ENCODE results near the gene SDK1.

Gene SDK1

GRCh38 chr7:3639253-3639652 lies 338.2 kb downstream of the SDK1 start:
- H3K4me2 ChIP-seq (ENCODE audit: insufficient read depth, low read length), result no peak overlapping the region

GRCh38 chr7:3641582-3641981 lies 340.5 kb downstream of the SDK1 start:
- Histone ChIP-seq H3K9ac (ENCODE audit: low read depth, low read length) (no peak overlapping the region), H3K4me2 (ENCODE audit: insufficient read depth, low read length) (no peak overlapping the region), H3K36me3 (ENCODE audit: insufficient read depth, low read length) (no peaks in the 10 kb centered on the region), H3K4me1 (ENCODE audit: insufficient read depth, low read length) (no peaks in the 10 kb centered on the region), H2AFZ (ENCODE audit: low read depth, low read length) (no peak overlapping the region), H3K79me2 (ENCODE audit: insufficient read depth, low read length) (no peaks in the 10 kb centered on the region), H3K27me3 (ENCODE audit: insufficient read depth, low read length, poor library complexity) (peaks cover 10% of the 10 kb centered on the region), H3K9me3 (ENCODE audit: insufficient read depth, low read length, severe bottlenecking) (no peaks in the 10 kb centered on the region), H4K20me1 (ENCODE audit: insufficient read depth, low read length) (no peaks in the 10 kb centered on the region), H3K27ac (ENCODE audit: low read length) (no peak overlapping the region), H3K4me3 (ENCODE audit: low read depth in 1 of 2, low read length in 2 of 2) (no peak overlapping the region)
- TF ChIP-seq EZH2 (IDR thresholded peaks at IDR 0.05; ENCODE audit: borderline replicate concordance, low read depth, low read length, severe bottlenecking), result no peak
- TF ChIP-seq, protein P1, sequence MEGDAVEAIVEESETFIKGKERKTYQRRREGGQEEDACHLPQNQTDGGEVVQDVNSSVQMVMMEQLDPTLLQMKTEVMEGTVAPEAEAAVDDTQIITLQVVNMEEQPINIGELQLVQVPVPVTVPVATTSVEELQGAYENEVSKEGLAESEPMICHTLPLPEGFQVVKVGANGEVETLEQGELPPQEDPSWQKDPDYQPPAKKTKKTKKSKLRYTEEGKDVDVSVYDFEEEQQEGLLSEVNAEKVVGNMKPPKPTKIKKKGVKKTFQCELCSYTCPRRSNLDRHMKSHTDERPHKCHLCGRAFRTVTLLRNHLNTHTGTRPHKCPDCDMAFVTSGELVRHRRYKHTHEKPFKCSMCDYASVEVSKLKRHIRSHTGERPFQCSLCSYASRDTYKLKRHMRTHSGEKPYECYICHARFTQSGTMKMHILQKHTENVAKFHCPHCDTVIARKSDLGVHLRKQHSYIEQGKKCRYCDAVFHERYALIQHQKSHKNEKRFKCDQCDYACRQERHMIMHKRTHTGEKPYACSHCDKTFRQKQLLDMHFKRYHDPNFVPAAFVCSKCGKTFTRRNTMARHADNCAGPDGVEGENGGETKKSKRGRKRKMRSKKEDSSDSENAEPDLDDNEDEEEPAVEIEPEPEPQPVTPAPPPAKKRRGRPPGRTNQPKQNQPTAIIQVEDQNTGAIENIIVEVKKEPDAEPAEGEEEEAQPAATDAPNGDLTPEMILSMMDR (IDR thresholded peaks at IDR 0.05; ENCODE audit: borderline replicate concordance, extremely low read depth, low read length, poor library complexity, severe bottlenecking), result no peak
- no peak for ATAC-seq (ENCODE audit: insufficient read depth, low read depth)
- DNase-seq, result no peak

More at GRCh38 chr7:3639253-3639652, 338.2 kb downstream of the SDK1 start:
- no peak overlapping the region for H3K27ac ChIP-seq (ENCODE audit: low read length)
- no peaks in the 10 kb centered on the region for H4K20me1 ChIP-seq (ENCODE audit: insufficient read depth, low read length)
- no peaks in the 10 kb centered on the region for H3K36me3 ChIP-seq (ENCODE audit: insufficient read depth, low read length)
- no peak overlapping the region for H2AFZ ChIP-seq (ENCODE audit: low read depth, low read length)
- H3K4me3 ChIP-seq (ENCODE audit: low read depth in 1 of 2, low read length in 2 of 2), result no peak overlapping the region
- TF ChIP-seq, protein P1 (IDR thresholded peaks at IDR 0.05; ENCODE audit: borderline replicate concordance, extremely low read depth, low read length, poor library complexity, severe bottlenecking), result no peak
- TF ChIP-seq EZH2 (IDR thresholded peaks at IDR 0.05; ENCODE audit: borderline replicate concordance, low read depth, low read length, severe bottlenecking), result no peak
- H3K4me1 ChIP-seq (ENCODE audit: insufficient read depth, low read length), result no peaks in the 10 kb centered on the region
- H3K9me3 ChIP-seq (ENCODE audit: insufficient read depth, low read length, severe bottlenecking), result no peaks in the 10 kb centered on the region
- DNase-seq (no peak), ATAC-seq (ENCODE audit: insufficient read depth, low read depth) (no peak)
- H3K79me2 ChIP-seq (ENCODE audit: insufficient read depth, low read length), result no peaks in the 10 kb centered on the region
- H3K9ac ChIP-seq (ENCODE audit: low read depth, low read length), result no peak overlapping the region
- peaks cover 13% of the 10 kb centered on the region for H3K27me3 ChIP-seq (ENCODE audit: insufficient read depth, low read length, poor library complexity)

GRCh38 chr7:3643091-3643490 lies 342.0 kb downstream of the SDK1 start:
- Histone ChIP-seq H3K27me3 (ENCODE audit: insufficient read depth, low read length, poor library complexity) (peaks cover 11% of the 10 kb centered on the region), H4K20me1 (ENCODE audit: insufficient read depth, low read length) (no peaks in the 10 kb centered on the region), H3K9me3 (ENCODE audit: insufficient read depth, low read length, severe bottlenecking) (no peaks in the 10 kb centered on the region), H3K36me3 (ENCODE audit: insufficient read depth, low read length) (no peaks in the 10 kb centered on the region), H2AFZ (ENCODE audit: low read depth, low read length) (no peak overlapping the region), H3K9ac (ENCODE audit: low read depth, low read length) (no peak overlapping the region), H3K4me2 (ENCODE audit: insufficient read depth, low read length) (no peak overlapping the region), H3K79me2 (ENCODE audit: insufficient read depth, low read length) (no peaks in the 10 kb centered on the region), H3K4me1 (ENCODE audit: insufficient read depth, low read length) (no peaks in the 10 kb centered on the region), H3K27ac (ENCODE audit: low read length) (no peak overlapping the region), H3K4me3 (ENCODE audit: low read depth in 1 of 2, low read length in 2 of 2) (no peak overlapping the region)
- DNase-seq (no peak), ATAC-seq (ENCODE audit: insufficient read depth, low read depth) (no peak)
- no peak for TF ChIP-seq EZH2 (IDR thresholded peaks at IDR 0.05; ENCODE audit: borderline replicate concordance, low read depth, low read length, severe bottlenecking)
- TF ChIP-seq, protein P1 (IDR thresholded peaks at IDR 0.05; ENCODE audit: borderline replicate concordance, extremely low read depth, low read length, poor library complexity, severe bottlenecking), result no peak

GRCh38 chr7:3648276-3648675 lies 347.2 kb downstream of the SDK1 start:
- no peak overlapping the region for H2AFZ ChIP-seq (ENCODE audit: low read depth, low read length)
- DNase-seq (no peak), ATAC-seq (ENCODE audit: insufficient read depth, low read depth) (no peak)
- no peak overlapping the region for H3K4me2 ChIP-seq (ENCODE audit: insufficient read depth, low read length)
- H3K9me3 ChIP-seq (ENCODE audit: insufficient read depth, low read length, severe bottlenecking), result no peaks in the 10 kb centered on the region
- H3K4me3 ChIP-seq (ENCODE audit: low read depth in 1 of 2, low read length in 2 of 2), result no peak overlapping the region
- TF ChIP-seq, protein P1 (IDR thresholded peaks at IDR 0.05; ENCODE audit: borderline replicate concordance, extremely low read depth, low read length, poor library complexity, severe bottlenecking), result no peak
- TF ChIP-seq EZH2 (IDR thresholded peaks at IDR 0.05; ENCODE audit: borderline replicate concordance, low read depth, low read length, severe bottlenecking), result no peak
- no peaks in the 10 kb centered on the region for H3K4me1 ChIP-seq (ENCODE audit: insufficient read depth, low read length)
- no peaks in the 10 kb centered on the region for H3K79me2 ChIP-seq (ENCODE audit: insufficient read depth, low read length)
- H3K36me3 ChIP-seq (ENCODE audit: insufficient read depth, low read length), result no peaks in the 10 kb centered on the region
- H3K9ac ChIP-seq (ENCODE audit: low read depth, low read length), result no peak overlapping the region
- peaks cover 5% of the 10 kb centered on the region for H3K27me3 ChIP-seq (ENCODE audit: insufficient read depth, low read length, poor library complexity)
- H4K20me1 ChIP-seq (ENCODE audit: insufficient read depth, low read length), result no peaks in the 10 kb centered on the region
- H3K27ac ChIP-seq (ENCODE audit: low read length), result no peak overlapping the region
